ENCODE results near the gene RAB7B. TPM values are rescaled to one million over a fixed set of nuclear protein-coding genes. Genes with fewer than 3 reads are reported as not detected.
"Not testable (repeated sequence)": the region's sequence is repeated elsewhere in the genome, so short reads cannot be mapped to it uniquely, and the experiment has no call there.

Gene RAB7B
- total RNA-seq, 1 donor from 2014 or later = 10.7 TPM

DNA sequence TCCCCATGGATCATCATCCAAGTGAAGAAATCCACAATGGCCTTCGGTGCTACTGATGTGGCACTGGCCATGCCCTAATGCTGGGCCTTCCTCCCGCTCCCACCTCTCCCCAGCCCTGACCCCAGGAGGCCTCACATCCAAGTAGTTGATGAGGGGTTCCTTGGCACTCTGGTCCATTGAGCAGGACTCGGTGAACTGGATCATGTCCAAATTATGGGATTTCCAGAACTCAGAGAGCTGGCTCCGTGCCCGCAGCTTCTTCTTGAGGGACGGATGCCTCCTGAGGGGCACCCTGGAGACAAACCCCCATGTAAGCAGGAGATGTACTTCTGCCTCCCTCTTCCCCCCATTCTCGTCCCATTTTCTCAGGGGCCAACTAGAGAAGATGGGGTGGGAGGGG is 19.6 kb upstream of the RAB7B start:
- DNase-seq = no peak

DNA sequence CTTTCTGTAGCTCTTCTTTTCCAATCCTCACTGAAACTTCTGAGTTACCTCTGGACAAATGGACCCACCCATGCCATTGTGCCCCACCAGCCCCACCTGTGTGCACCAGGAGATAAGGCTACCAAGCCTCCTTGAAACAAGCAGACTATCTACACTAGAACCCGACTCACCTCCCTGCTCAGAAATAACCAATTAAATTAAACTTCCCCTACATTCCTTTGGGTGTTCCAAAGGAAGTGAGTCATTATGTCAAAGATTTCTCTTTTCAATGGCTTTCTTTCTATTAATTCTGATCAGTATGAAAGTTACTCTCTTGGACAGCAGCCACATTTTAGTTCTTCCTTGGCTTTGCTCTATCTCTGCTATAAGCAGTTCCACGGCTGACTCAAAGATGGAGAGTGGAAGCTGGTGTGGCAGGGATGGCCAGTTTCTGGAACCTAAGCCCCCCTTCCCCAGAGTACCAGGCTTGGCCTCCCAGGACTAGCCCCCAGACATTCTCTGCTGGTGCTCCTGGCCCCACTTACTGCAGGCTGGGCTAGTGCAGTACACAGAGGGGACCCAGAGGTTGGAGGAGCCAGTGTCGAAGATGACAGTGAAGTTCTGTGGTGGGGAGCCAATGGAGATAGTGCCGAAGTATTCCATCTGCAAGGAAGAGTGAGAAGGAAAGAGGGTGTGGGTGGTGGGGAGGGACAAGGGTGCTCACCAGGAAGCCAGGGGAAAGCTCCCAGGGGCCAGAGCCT is 18.6 kb upstream of the RAB7B start:
- DNase-seq = no peak

DNA sequence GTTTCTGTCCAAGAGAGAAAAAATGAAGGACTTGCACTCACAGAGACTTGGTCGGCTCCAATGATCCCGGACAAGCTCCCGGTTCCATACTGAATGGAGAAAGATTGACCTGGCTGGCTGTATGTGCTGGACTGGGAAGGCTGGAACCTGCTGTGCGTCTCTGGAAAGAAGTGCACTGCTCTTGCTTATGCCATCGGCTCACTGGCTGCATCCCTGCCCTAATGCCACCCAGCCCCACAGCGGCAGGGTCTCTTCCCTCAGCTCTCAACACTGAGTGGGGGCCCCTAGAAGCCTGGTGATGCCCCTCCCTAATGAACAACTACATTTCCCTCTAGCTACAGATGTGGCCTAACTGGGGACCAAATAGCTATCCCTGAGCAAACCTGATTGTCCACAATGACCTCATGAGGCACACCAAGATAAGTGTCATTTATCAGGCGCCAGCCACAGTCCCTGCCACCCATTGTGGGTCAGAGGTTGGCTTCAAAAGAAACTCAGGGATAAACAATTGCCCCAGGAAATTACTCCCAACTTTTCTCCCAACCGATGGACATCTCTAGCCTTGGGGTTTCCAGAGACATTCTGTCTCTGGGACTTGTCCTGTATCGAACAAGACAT is 17.9 kb upstream of the RAB7B start:
- DNase-seq = no peak

DNA sequence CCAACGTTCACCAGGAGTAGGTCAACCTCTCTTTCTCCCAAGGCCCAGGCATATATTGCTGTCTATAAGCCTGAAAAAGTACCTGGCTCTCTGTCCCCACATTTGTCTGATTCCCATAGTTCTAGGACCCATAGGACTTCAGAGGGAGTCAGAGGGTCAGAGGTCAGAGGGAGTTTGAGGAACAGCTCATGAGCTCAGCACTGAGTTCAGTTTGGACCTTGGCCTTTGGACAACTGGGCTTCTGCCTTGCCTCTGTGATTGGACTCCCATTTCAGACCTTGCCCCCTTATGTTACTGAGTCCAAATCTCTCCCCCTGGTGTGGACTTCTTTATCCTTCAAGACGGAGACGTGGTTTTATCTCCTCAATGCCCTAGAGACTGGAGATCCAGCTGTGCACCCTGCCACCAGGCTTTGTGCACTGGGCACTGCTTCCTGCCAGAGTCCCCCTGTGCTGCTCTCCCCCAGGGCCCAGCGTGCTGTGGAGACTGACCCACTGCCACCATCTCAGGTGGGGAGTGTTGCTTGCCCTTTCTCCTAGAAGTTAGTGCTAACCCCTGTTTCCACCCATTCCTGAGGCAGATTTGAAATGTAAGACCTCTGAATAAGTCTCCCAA is 17.3 kb upstream of the RAB7B start:
- DNase-seq = no peak

DNA sequence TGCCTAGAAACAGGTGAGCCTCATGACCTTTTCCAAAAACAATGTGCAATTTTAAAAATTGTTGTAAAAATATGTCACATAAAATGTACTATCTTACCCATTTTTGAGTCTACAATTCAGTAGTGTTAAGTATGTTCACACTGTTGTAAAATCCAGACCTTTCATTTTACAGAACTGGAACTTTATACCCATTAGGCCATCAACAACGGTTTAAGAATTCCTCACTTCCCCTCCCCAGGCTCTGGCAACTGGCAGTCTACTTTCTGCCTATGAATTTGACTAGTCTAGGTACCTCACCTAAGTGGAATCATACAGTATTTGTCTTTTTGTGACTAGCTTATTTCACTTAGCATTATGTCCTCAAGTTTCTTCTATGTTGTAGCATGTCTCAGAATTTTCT is 11.9 kb upstream of the RAB7B start:
- no peak for DNase-seq

DNA sequence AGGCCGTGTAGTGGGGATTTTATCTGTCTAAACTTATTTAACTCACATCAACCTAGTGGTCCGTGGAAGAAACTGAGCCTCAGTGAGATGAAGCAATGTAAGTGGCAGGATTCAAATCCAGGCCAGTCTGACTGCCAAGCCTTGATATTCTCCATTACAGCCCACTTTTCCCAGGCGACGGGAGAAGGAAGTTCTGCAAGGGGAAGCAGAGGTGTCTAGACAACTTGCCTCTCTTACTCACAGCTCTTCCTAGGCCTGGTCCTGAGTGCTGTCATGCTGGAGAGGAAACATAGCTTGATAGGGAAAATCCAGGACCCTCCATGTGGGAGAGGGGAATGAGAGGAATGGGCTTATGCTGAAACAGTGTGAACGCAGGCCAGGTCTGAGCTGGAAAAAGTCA is 11.4 kb upstream of the RAB7B start:
- no peak for DNase-seq

DNA sequence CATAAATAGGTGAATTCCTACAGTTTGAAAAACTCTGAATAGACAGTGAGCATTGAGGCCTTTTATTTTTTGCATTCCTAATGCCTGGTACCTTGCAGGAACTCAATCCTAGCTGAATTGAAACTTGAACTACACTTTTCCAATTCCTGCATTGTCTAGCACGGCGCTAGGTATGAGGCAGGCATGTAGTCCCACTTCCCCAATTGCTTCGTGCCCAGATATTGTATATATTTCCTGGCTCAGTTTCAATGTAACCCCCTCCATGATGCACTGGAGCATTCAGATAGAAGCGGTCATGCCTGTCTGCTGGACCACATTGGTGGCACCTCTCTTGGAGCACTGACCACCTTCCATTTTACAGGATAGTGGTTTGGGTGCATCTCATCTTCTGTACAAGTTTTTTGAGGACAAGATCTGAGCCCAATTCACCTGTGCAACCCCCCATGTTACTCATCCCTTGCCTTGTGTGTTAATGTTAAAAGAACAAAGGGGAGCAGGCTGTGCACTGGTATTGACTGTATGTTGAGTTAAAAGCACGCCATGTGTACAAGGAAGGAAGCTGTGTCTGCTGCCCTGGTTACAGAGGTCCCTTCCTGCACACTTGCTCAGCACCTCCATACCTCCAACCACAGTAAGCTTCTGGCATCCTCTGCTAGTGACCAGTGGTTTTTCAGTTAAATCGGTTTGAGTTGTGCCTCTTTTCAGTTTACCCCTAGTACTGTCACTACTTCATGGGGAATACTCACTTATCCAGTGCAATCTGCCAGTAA is 10.0 kb upstream of the RAB7B start:
- DNase-seq = no peak

DNA sequence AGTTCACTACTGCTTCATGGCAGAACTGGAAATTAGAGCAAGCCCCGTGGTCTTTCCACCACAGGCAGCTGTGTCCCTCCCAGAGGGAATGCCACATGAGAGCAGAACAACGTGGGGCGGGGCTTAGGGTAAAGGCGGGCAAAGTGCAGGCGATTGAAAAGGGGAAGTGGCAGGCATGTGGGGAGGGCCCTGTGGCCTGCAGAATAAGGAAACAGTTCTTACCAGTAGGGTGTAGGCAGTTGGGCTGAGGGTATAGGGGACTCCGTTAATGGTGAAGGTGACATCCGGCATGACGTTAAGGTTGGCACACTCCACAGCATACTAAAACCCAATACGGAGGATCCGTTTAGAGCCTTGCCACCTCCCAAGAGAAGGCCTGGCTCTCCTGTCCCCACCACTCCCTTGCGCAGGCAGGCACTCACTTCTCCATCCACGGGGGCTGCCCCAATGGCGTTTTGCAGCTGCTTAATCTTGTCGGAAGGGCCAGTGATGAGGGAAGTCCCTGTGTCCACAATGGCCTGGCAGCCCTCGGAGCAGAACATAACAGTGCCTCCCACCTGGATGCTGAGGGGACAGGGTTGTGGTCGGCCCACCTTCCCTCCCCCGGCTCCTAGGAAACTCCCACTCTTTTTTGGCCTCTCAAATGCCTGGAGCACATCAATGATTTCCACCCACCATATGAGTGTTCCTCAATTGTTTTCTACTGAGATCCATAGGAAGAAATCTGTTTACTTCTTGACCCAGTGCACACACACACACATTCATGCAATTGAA is 9.1 kb upstream of the RAB7B start:
- peak; percentile 73 for DNase-seq

DNA sequence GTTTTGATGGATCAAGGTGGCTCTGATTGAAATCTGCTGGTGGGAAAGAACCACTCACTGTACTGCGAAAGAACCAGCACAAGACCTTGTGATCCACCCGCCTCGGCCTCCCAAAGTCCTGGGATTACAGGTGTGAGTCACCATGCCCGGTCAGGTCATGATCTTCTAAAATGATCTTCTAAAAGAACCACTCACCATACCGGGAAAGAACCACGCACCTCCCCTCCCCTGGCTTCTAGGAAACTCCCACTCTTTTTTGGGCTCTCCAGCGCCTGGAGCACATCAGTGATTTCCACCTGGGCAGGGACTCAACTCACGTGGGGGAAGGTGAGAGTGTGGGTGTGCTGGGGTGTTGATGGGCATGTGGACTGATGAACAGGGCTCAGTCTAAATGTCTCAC is 7.9 kb upstream of the RAB7B start:
- no peak for DNase-seq

DNA sequence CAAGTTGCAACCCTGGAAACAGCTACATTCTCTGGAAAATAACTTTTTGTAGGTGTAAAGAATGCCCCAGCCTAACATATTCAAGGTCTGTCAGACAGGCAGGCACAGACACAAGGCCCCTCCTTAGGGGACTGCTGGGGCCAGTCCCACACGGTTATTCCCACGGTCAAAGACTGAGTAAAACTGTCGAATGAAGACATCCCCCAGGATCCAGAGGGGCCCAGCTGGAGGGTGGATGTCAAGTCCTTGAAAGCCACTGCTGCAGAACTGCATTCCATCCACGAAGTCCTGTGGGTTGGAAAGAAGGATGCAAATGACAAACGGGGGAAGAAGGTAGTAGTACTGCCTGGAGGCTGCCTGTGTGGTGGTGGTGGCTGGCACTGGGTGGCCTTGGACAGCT is 6.9 kb upstream of the RAB7B start:
- DNase-seq = no peak

DNA sequence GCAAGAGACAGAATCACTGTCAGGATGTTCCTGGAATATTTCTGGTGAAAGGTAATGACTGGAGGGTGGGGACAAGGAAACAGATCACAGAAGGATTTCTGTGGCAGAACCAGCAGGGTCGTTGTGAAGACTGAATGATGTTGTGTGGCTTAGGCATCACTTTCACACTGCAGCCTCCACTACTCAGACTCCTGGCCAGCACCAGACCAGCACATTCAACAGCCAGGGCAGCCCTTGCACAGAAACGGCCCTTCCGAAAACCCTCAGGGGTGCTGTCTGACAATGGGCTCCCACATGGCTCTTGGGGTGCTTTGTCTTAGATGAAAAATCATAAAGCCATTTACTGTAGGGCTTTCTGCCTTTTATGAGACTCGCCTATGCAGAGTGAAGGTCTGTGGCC is 3.8 kb upstream of the RAB7B start:
- DNase-seq = no peak

DNA sequence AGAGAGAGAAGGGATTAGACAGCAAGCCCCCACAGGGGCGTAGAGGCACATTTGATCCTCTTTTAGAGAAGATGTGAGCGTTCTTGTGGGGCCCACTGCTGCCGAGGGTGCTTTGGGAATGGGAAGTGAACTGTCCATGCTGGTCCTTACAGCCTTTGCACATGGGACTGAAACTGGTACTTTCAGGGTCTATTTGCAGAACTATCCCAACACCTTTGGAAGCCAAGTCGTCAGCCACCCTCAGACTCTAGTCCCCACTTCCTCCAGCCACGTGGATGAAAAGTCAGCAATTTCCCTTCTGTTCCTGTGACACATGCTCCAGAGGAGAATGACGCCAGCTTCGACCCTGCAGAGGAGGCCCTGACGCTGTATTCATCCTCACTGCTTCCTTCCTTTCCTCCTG is 2.6 kb upstream of the RAB7B start:
- peak; percentile 30 for DNase-seq

DNA sequence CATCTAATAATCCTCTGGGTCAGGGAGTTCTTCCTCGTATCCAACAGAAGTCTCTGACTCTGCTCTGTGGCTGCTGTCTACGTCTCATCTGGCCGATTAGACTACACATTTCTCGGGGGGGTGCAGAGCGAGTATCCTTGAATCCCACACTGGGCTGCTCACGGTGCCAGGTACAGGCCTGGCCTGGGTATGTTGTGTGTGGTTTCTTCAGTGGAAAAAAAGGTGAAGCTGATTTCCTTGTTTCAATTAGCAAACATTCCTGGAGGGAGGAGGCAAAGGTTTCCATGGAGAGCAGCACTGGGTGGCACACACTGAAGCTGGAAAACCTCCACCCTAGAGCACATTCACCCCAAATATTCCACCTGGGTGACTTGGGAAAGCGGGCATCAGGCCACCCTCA is 2.0 kb upstream of the RAB7B start:
- DNase-seq = peak; percentile 22

DNA sequence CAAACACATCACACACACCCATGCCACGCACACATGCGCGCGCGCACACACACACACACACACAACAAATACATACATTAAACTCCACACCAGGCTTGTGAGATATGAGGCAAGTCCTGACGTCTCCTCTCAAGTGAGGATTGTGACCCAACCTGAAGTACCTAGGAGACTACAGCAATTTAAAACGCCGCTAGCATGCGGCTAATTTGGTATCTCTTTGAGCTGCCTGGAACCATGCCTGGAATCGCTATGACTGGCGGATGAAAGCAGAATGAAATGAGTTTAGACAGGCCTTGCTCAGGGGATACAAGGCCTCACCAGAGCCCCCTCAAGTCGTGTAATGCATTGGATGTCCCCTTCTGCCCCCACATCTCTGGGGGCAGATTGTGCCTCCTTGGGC is 1.6 kb upstream of the RAB7B start:
- DNase-seq = peak; percentile 78

DNA sequence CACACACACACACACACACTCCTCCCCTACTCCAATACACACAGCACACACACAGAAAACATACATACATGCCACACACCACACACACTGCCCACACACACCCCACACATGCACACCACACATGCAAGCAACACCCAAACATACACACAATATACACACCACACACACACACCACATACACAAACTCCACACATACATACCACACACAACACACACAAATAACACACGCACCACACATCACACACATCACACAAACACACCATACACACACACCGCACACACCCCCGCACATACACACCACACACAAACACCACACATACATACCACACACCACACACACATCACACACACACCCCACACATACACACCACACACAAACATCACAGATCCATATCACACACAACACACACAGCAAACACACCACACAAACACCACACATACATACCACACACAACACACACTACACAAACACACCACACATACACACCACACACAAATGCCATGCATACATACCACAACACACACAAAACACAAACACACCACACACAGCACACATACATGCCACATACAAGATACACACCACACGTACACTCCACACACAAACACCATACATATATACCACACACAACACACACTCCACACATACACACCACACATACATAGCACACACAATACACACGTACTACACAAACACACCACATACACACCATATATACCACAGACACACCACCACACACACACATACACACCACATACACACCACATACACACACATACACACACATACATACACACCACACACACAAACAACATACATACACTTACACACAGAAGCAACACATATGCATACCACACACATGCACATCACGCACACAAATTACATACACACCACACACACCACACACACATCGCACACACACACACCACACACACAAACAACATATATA is 932 bp upstream of the RAB7B start:
- DNase-seq = no peak

DNA sequence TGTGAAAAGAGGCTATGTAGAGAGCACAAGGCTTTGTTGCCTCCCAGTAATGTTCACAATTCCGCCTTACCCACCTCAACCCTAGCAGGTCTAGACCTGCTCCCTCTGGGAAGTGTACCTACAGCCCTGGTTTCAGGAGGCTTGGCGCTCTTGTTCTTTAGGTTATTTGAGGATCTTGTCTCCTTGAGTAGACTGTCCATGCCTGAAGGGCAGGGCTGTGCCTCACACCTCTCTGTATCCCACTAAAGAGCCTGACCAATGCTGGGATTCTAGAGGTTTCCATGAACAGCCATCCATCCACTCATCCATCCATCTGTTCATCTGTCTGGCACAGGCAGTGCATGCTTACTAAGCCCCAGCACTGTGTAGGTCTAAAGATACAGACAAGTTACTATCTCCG is 1.0 kb downstream of the RAB7B start:
- no peak for DNase-seq

DNA sequence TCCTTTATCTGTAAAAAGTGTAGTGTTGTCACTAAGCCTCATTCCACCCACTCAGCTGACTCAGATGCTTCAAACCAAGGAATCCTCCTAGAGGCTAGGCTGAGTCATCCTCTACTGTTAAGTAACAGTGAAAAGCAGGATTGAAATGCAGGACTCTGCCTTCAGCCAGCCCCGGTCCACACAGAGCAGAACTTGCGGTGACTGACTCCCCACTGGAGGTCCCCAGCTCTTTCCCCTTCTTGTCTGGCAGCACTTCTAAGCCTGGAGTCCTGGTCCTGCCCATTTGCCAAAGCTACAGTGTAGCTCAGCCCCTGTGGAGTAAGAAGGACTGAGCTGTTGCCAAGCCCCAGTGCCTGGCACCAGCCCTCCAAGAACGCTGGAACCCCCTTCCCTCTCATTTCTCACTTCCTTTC is 1.7 kb downstream of the RAB7B start:
- peak; percentile 27 for DNase-seq

DNA sequence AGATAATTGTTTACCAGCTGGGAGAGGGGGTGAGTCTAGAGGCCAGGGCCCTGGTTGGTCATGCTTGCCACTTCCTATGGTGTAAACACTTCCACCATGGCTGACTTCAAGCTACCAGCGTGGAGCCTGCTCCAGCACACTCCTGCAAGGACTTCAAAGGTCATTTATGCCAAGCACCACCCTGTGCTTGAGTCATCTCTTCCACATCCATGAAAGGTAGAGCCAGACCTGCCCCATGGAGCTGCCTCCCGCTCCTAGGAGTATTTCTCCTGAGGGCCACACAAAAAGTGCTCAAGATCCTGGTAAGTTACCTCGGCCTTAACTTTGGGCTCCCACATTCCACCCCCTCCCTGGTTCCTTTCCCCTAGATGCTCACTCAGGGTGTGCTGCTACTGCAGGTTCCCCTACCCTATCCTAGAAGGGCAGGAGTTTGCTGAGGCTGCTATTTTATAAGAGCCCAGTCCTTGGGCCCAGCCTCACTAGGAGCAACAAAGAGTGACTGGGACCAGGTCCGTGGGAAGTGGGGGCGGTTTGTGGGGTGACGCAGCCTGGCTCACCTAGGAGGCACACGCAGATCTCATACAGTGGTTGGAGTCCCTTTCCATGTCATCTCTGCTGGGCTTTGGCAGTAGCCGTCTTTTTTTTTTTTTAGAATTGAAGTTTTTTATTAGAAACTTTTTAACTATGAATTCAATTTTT is 2.4 kb downstream of the RAB7B start:
- no peak for DNase-seq

DNA sequence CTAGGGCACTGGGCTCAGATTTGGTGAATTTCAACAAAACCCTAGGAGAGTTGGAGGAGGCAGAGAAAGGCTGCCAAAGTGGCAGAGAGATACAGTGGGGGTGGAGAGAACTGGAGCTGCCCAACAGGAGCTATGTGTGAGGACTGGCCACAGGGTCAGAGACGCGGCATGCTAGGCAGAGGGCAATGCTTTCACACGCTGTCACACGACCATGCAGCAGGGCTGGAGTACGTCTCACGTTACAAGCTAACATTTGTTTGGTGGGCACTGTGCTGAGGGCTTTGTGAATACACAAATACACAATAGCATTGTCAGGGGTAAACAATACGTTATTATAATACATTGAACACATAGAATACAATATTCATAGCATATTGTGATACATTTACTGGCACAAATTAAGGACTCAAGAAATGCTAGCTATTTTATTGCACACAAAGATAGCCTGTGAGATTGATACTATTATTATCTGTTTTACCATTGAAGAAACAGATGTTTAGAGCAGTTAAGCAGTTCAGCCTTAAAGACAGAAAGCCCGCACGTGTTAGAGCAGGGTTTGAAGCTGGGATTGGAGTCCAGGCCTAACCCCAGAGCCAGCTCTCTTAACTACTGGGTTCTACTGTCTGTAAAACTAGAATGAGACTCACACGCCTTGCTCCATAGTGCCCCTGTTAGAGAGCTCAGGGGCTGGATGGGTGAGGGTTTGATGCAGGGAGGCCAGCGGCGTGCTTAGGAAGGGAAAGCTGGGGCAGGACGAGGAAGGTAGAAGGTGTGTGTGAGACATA is 4.5 kb downstream of the RAB7B start:
- DNase-seq = peak; percentile 75

DNA sequence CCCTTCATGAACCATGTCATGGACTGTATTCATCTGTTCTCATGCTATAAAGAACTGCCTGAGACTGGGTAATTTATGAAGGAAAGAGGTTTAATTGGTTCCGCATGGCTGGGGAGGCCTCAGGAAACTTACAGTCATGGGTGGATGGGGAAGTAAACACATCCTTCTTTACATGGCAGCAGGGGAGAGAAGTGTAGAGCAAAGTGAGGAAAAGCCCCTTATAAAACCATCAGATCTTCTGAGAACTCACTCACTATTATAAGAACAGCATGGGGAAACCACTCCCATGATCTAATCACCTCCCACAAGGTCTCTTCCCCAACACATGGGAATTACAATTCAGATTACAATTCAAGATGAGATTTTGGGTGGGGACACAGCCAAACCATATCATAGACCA is 6.6 kb downstream of the RAB7B start:
- DNase-seq = not testable (repeated sequence)
